Measurements from ENCODE around the gene ADTRP. TPM values are rescaled to one million over a fixed set of nuclear protein-coding genes. Genes with fewer than 3 reads are reported as not detected.

The ADTRP gene
- total RNA-seq, 4 donors from 2014 or later, result 0.23 to 0.72 (median 0.67) TPM; not detected in 1

- no peak overlapping the region for H3K27ac ChIP-seq
These were observed 22.9 kb downstream of the ADTRP start for GRCh38 chr6:11755725-11756124.

GRCh38 chr6:11754625-11755271 is 23.9 kb downstream of the ADTRP start:
- H3K27ac ChIP-seq, result peak overlapping the region in 3 of 4 donors; percentile 3 to 46 (median 10)

More at GRCh38 chr6:11755725-11756124, 22.9 kb downstream of the ADTRP start:
- Histone ChIP-seq H3K36me3 (no peaks in the 10 kb centered on the region), H3K4me1 (no peaks in the 10 kb centered on the region), H3K27me3 (no peaks in the 10 kb centered on the region), H3K4me3 (no peak overlapping the region), H3K9me3 (peaks cover 0 to 6% (median 0%) of the 10 kb centered on the region in 3 donors)
- peak; percentile 60 for ATAC-seq
- 67 to 75% methylated on average over 1 of the region's 1 CpG for WGBS, 2 donors (ENCODE audit: low coverage in 1 of 2)
- TF ChIP-seq EP300 (IDR thresholded peaks at IDR 0.05), result no peak
- no peak for TF ChIP-seq CTCF (IDR thresholded peaks at IDR 0.05)
- TF ChIP-seq POLR2A (IDR thresholded peaks at IDR 0.05), result no peak

GRCh38 chr6:11753798-11754197 is 24.8 kb downstream of the ADTRP start:
- Histone ChIP-seq H3K27ac (no peak overlapping the region), H3K4me1 (no peaks in the 10 kb centered on the region), H3K27me3 (no peaks in the 10 kb centered on the region), H3K36me3 (no peaks in the 10 kb centered on the region), H3K9me3 (peaks cover 0 to 6% (median 0%) of the 10 kb centered on the region in 3 donors), H3K4me3 (no peak overlapping the region)
- no peak for ATAC-seq
- TF ChIP-seq POLR2AphosphoS5 (IDR thresholded peaks at IDR 0.05), result no peak
- TF ChIP-seq POLR2A (IDR thresholded peaks at IDR 0.05), result no peak
- TF ChIP-seq CTCF (IDR thresholded peaks at IDR 0.05), result no peak
- no peak for TF ChIP-seq EP300 (IDR thresholded peaks at IDR 0.05)
- 94% methylated on average over 4 of the region's 4 CpGs; no CpG with 5 or more reads in 1 of the 2 donors for WGBS, 2 donors (ENCODE audit: low coverage in 1 of 2)

More at GRCh38 chr6:11754625-11755271, 23.9 kb downstream of the ADTRP start:
- Histone ChIP-seq H3K27me3 (no peaks in the 10 kb centered on the region), H3K36me3 (no peaks in the 10 kb centered on the region), H3K4me1 (no peaks in the 10 kb centered on the region), H3K9me3 (peaks cover 0 to 6% (median 0%) of the 10 kb centered on the region in 3 donors), H3K4me3 (no peak overlapping the region)
- ATAC-seq, result peak; percentile 71
- 80 to 83% methylated on average over 6 to 7 of the region's 7 CpGs for WGBS, 2 donors (ENCODE audit: low coverage in 1 of 2)
- no peak for TF ChIP-seq POLR2A (IDR thresholded peaks at IDR 0.05)
- no peak for TF ChIP-seq EP300 (IDR thresholded peaks at IDR 0.05)
- TF ChIP-seq CTCF (IDR thresholded peaks at IDR 0.05), result no peak
- TF ChIP-seq POLR2AphosphoS5 (IDR thresholded peaks at IDR 0.05), result no peak

GRCh38 chr6:11752360-11752759 is 26.2 kb downstream of the ADTRP start:
- Histone ChIP-seq H3K4me1 (no peaks in the 10 kb centered on the region), H3K27me3 (no peaks in the 10 kb centered on the region), H3K27ac (no peak overlapping the region), H3K9me3 (no peaks in the 10 kb centered on the region), H3K4me3 (no peak overlapping the region), H3K36me3 (no peaks in the 10 kb centered on the region)
- TF ChIP-seq POLR2AphosphoS5 (IDR thresholded peaks at IDR 0.05) (no peak), EP300 (IDR thresholded peaks at IDR 0.05) (no peak), POLR2A (IDR thresholded peaks at IDR 0.05) (no peak), CTCF (IDR thresholded peaks at IDR 0.05) (no peak)
- ATAC-seq, result no peak
- WGBS, 2 donors (ENCODE audit: low coverage in 1 of 2), result 67 to 80% methylated on average over 1 of the region's 1 CpG

GRCh38 chr6:11750682-11751081 is 27.9 kb downstream of the ADTRP start:
- ATAC-seq, result no peak
- WGBS, 2 donors (ENCODE audit: low coverage in 1 of 2), result 58 to 80% methylated on average over 3 to 7 of the region's 7 CpGs

More at GRCh38 chr6:11750682-11751081, 27.9 kb downstream of the ADTRP start:
- TF ChIP-seq CTCF (IDR thresholded peaks at IDR 0.05) (no peak), POLR2A (IDR thresholded peaks at IDR 0.05) (no peak), EP300 (IDR thresholded peaks at IDR 0.05) (no peak), POLR2AphosphoS5 (IDR thresholded peaks at IDR 0.05) (no peak)
- Histone ChIP-seq H3K9me3 (no peaks in the 10 kb centered on the region), H3K36me3 (no peaks in the 10 kb centered on the region), H3K27me3 (no peaks in the 10 kb centered on the region), H3K4me3 (no peak overlapping the region), H3K4me1 (no peaks in the 10 kb centered on the region), H3K27ac (no peak overlapping the region)
